HCT116 (cell line): ENCODE measurements around the gene ZEB2. TPM values are rescaled to one million over a fixed set of nuclear protein-coding genes. Genes with fewer than 3 reads are reported as not detected.

Experiments
- ATAC-seq: fragments of 200-7000 bp; cut with Tn5 transposase; 2 replicates; pipeline ENCODE4 v1.9.1; 2020; ENCODE audit warnings: mild to moderate bottlenecking, moderate library complexity
- BruUV-seq: library from RNA; stranded (reverse); fragments of 400-500 nt; replicated peaks from 2 replicates; lab custom pipeline; 2021; lab: Mats Ljungman, UMichigan
- CTCF ChIA-PET: fragments of 300-600 bp; sonication (Branson Sonifier 250); formaldehyde crosslinking; loops from one replicate; lab custom pipeline; 2021; ENCODE audit warnings: antibody characterized with exemption; lab: Charles Lee
- POLR2A ChIA-PET: fragments of 300-600, 350-600 bp; sonication (Branson Sonifier 250); formaldehyde crosslinking; loops from one replicate; lab custom pipeline; 2021; ENCODE audit warnings: antibody characterized with exemption; lab: Charles Lee
- RAD21 ChIA-PET, 2 experiments: fragments of 300-600 bp; sonication (Branson Sonifier 250); formaldehyde crosslinking; loops; one replicate each; lab custom pipeline; 2023; ENCODE audit warnings: low total read pairs in 2 of 2; ENCODE audit not compliant: uncharacterized antibody in 2 of 2, unreplicated experiment in 2 of 2, low non-redundant PET in 1 of 2; lab: Charles Lee
- DNase-seq: peaks from one replicate; pipeline ENCODE4 v3.0.0-alpha.2; 2010; ENCODE audit warnings: low read depth, low spot score
- H2AFZ ChIP-seq: fragments of 200-600 bp; shearing (Covaris generic), sonication (generic); 2 replicates; pipeline ENCODE4 v1.6.1; 2017; ENCODE audit warnings: low read depth, mixed run types, mixed read lengths, antibody characterized with exemption, low read length; ENCODE audit not compliant: poor library complexity, severe bottlenecking
- H3K27ac ChIP-seq: 2 replicates; pipeline ENCODE4 v1.5.1; 2012; ENCODE audit warnings: low read depth, low read length
- H3K27me3 ChIP-seq: fragments of 200-600 bp; sonication (generic); 2 replicates; pipeline ENCODE4 v1.6.1; 2016; ENCODE audit warnings: mixed run types, low read length, mixed read lengths; ENCODE audit not compliant: insufficient read depth
- H3K36me3 ChIP-seq, 2 experiments: fragments of 200-500 bp in 1 of 2; fragments of 200-600 bp in 1 of 2; sonication (Bioruptor generic) in 1 of 2; sonication (generic) in 1 of 2; 2 replicates each; pipeline versions ENCODE4 v1.5.1 to v1.6.1; 2014 to 2016; ENCODE audit warnings: low read length in 2 of 2, inconsistent platforms in 1 of 2, mixed read lengths in 1 of 2, mixed run types in 1 of 2; ENCODE audit not compliant: insufficient read depth in 2 of 2, control insufficient read depth in 1 of 2
- H3K4me1 ChIP-seq, 2 experiments: fragments of 200-600 bp in 1 of 2; sonication (generic) in 1 of 2; 2 replicates each; pipeline versions ENCODE4 v1.5.1 to v1.6.1; 2012 to 2017; ENCODE audit warnings: low read length in 2 of 2, inconsistent platforms in 1 of 2, mild to moderate bottlenecking in 1 of 2, mixed read lengths in 1 of 2, mixed run types in 1 of 2, moderate library complexity in 1 of 2; ENCODE audit not compliant: insufficient read depth in 2 of 2, control insufficient read depth in 1 of 2
- H3K4me2 ChIP-seq: fragments of 200-600 bp; sonication (generic); 2 replicates; pipeline ENCODE4 v1.6.1; 2017; ENCODE audit warnings: mixed run types, low read length, mixed read lengths
- H3K4me3 ChIP-seq, 2 experiments: fragments of 200-600 bp in 1 of 2; sonication (generic) in 1 of 2; replicated peaks in 1 of 2; 2 replicates each; pipeline ENCODE4 v1.5.1; 2011 to 2016; ENCODE audit warnings: low read length in 2 of 2, control low read depth in 1 of 2, low read depth in 1 of 2, mild to moderate bottlenecking in 1 of 2, mixed read lengths in 1 of 2, mixed run types in 1 of 2
- H3K79me2 ChIP-seq: fragments of 200-600 bp; sonication (generic); 2 replicates; pipeline ENCODE4 v1.6.1; 2017; ENCODE audit warnings: mild to moderate bottlenecking, mixed run types, low read length, moderate library complexity, mixed read lengths; ENCODE audit not compliant: insufficient read depth
- H3K9ac ChIP-seq: fragments of 200-600 bp; sonication (generic); 2 replicates; pipeline ENCODE4 v1.6.1; 2016; ENCODE audit warnings: low read length, mixed read lengths
- H3K9me2 ChIP-seq: fragments of 200-600 bp; sonication (generic), shearing (Covaris generic); 2 replicates; pipeline ENCODE4 v1.6.1; 2017; ENCODE audit warnings: mixed run types, mild to moderate bottlenecking, moderate library complexity; ENCODE audit not compliant: insufficient read depth
- H3K9me3 ChIP-seq, 2 experiments: fragments of 200-500 bp in 1 of 2; fragments of 200-600 bp in 1 of 2; sonication (Bioruptor generic) in 1 of 2; sonication (generic) in 1 of 2; 2 replicates each; pipeline ENCODE4 v1.6.1; 2014 to 2017; ENCODE audit warnings: low read length in 2 of 2, mixed read lengths in 2 of 2, inconsistent platforms in 1 of 2, low read depth in 1 of 2, mild to moderate bottlenecking in 1 of 2, mixed run types in 1 of 2, moderate library complexity in 1 of 2; ENCODE audit not compliant: control insufficient read depth in 1 of 2, insufficient read depth in 1 of 2
- H4K20me1 ChIP-seq: fragments of 200-600 bp; sonication (generic), shearing (Covaris generic); 2 replicates; pipeline ENCODE4 v1.6.1; 2017; ENCODE audit warnings: mixed run types, mild to moderate bottlenecking, moderate library complexity; ENCODE audit not compliant: insufficient read depth
- CBX3 ChIP-seq: IDR thresholded peaks from 2 replicates; pipeline ENCODE4 v1.6.1; 2012; ENCODE audit warnings: low read depth
- CEBPB ChIP-seq: IDR thresholded peaks from 2 replicates; pipeline ENCODE4 v1.6.1; 2012; ENCODE audit warnings: low read depth
- EGR1 ChIP-seq: IDR thresholded peaks from 2 replicates; pipeline ENCODE4 v1.6.1; 2012; ENCODE audit warnings: low read depth
- ELF1 ChIP-seq: IDR thresholded peaks from 2 replicates; pipeline ENCODE4 v1.6.1; 2012; ENCODE audit warnings: low read depth, borderline replicate concordance
- EZH2 ChIP-seq: fragments of 200-600 bp; sonication (generic); IDR thresholded peaks from 2 replicates; pipeline ENCODE4 v1.6.1; 2017; ENCODE audit warnings: antibody characterized with exemption, mixed run types
- EZH2phosphoT487 ChIP-seq: fragments of 200-600 bp; IDR thresholded peaks from 2 replicates; pipeline ENCODE4 v1.6.1; 2018; ENCODE audit warnings: antibody characterized with exemption, borderline replicate concordance
- FOSL1 ChIP-seq: IDR thresholded peaks from 2 replicates; pipeline ENCODE4 v1.6.1; 2012; ENCODE audit warnings: low read depth
- JUND ChIP-seq: IDR thresholded peaks from 2 replicates; pipeline ENCODE4 v1.6.1; 2012
- POLR2A ChIP-seq: IDR thresholded peaks from 2 replicates; pipeline ENCODE4 v1.7.0; 2011; ENCODE audit warnings: borderline replicate concordance; ENCODE audit not compliant: insufficient read depth, insufficient read length; ENCODE audit errors: extremely low read depth
- POLR2AphosphoS5 ChIP-seq: IDR thresholded peaks from 2 replicates; pipeline ENCODE4 v1.6.1; 2011; ENCODE audit warnings: mild to moderate bottlenecking, low read depth, low read length, moderate library complexity
- RAD21 ChIP-seq: IDR thresholded peaks from 2 replicates; pipeline ENCODE4 v1.6.1; 2012; ENCODE audit warnings: low read depth, mild to moderate bottlenecking
- SP1 ChIP-seq: IDR thresholded peaks from 2 replicates; pipeline ENCODE4 v1.6.1; 2012; ENCODE audit warnings: low read depth
- SRF ChIP-seq: IDR thresholded peaks from 2 replicates; pipeline ENCODE4 v1.6.1; 2012; ENCODE audit warnings: low read depth
- TCF7L2 ChIP-seq: IDR thresholded peaks from 2 replicates; pipeline ENCODE4 v1.7.0; 2011; ENCODE audit warnings: borderline replicate concordance, inconsistent platforms; ENCODE audit not compliant: insufficient read depth, insufficient read length; ENCODE audit errors: extremely low read depth
- YY1 ChIP-seq: IDR thresholded peaks from 2 replicates; pipeline ENCODE4 v1.6.1; 2011; ENCODE audit warnings: low read length, low read depth, moderate library complexity, mild to moderate bottlenecking; ENCODE audit not compliant: insufficient replicate concordance; ENCODE audit errors: extremely low read depth
- ZFX ChIP-seq: fragments of 450-650 bp; IDR thresholded peaks from 2 replicates; pipeline ENCODE4 v1.6.1; 2017
- ZNF274 ChIP-seq: fragments of 200-500 bp; sonication (Bioruptor generic); IDR thresholded peaks from 2 replicates; pipeline ENCODE4 v1.6.1; 2014; ENCODE audit warnings: mild to moderate bottlenecking, low read depth, low read length, inconsistent platforms
- intact Hi-C: fragments of 100-400 bp; cut with micrococcal nuclease; formaldehyde crosslinking; loops from 2 replicates; pipeline ENCODE4 v1.10.0; 2022
- total RNA-seq: library from RNA; stranded (reverse); gene quantifications from one replicate; pipeline ENCODE4 v1.2.1, GENCODE V29; 2021; ENCODE audit not compliant: unreplicated experiment
- TF ChIP-seq, protein P1 (sequence below): IDR thresholded peaks from 2 replicates; pipeline ENCODE4 v1.6.1; 2012
- TF ChIP-seq, protein P2 (sequence below): IDR thresholded peaks from 2 replicates; pipeline ENCODE4 v1.6.1; 2012

The ZEB2 gene
- total RNA-seq, 1 experiment from 2014 or later = 0.81 TPM

DNA sequence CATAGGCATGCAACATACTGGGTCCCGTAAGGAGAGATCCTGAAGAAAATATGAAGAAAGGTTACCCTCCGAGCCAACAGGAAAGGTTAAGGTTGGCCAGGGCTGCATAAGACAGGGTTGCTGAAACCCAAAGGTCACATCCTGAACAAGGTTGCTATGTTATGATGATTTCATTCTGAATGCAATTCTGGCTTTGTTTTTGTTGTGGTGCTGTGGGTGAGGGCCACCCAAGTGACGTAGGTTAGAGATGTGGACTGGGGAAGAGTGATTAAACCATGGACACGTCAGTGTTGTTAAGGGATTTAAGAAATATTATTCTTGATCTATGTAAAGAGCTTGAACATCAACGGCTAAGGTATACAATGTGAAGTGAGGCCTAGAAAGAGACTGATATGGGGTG, 60.0 kb downstream of the ZEB2 start:
- Histone ChIP-seq H3K4me2 (no peak overlapping the region), H3K9me2 (no peaks in the 10 kb centered on the region), H3K36me3 (no peaks in the 10 kb centered on the region), H3K9me3 (no peaks in the 10 kb centered on the region), H2AFZ (no peak overlapping the region), H3K27ac (no peak overlapping the region), H3K79me2 (no peaks in the 10 kb centered on the region), H3K9ac (no peak overlapping the region), H3K4me1 (no peaks in the 10 kb centered on the region), H4K20me1 (no peaks in the 10 kb centered on the region), H3K27me3 (no peaks in the 10 kb centered on the region), H3K4me3 (no peak overlapping the region)
- DNase-seq (no peak), ATAC-seq (no peak)
- RAD21 ChIA-PET = no interaction called here
- POLR2A ChIA-PET = no interaction called here
- BruUV-seq = no TSS peak
- intact Hi-C loops = no loop called here
- CTCF ChIA-PET = no interaction called here
- TF ChIP-seq, protein P1, sequence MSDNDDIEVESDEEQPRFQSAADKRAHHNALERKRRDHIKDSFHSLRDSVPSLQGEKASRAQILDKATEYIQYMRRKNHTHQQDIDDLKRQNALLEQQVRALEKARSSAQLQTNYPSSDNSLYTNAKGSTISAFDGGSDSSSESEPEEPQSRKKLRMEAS = no peak
- TF ChIP-seq ZNF274 = no peak
- TF ChIP-seq SP1 = no peak
- TF ChIP-seq, protein P2, sequence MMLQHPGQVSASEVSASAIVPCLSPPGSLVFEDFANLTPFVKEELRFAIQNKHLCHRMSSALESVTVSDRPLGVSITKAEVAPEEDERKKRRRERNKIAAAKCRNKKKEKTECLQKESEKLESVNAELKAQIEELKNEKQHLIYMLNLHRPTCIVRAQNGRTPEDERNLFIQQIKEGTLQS = no peak
- TF ChIP-seq CBX3 = no peak
- no peak for TF ChIP-seq EGR1
- no peak for TF ChIP-seq YY1
- TF ChIP-seq FOSL1 = no peak
- no peak for TF ChIP-seq POLR2AphosphoS5
- TF ChIP-seq JUND = no peak
- no peak for TF ChIP-seq POLR2A
- TF ChIP-seq ZFX = no peak
- no peak for TF ChIP-seq TCF7L2
- no peak for TF ChIP-seq EZH2phosphoT487
- no peak for TF ChIP-seq SRF
- no peak for TF ChIP-seq CEBPB
- TF ChIP-seq ELF1 = no peak
- no peak for TF ChIP-seq RAD21
- TF ChIP-seq EZH2 = no peak
- TF ChIP-seq, all 23 proteins: peak for 0
